Fibroblast of lung (primary cell): ENCODE data around the gene POFUT1.

Experiments used
- EZH2 ChIP-seq: IDR thresholded peaks from 2 replicates; pipeline ENCODE4 v1.5.1; 2012; ENCODE audit warnings: low read length, control low read depth, mild to moderate bottlenecking; ENCODE audit errors: missing control alignments
- TF ChIP-seq, protein P1 (sequence below), 2 donors: IDR thresholded peaks in 1 of 2; conservative IDR thresholded peaks in 1 of 2; 1 replicate in 1 of 2; 2 replicates in 1 of 2; pipeline ENCODE4 v1.5.1; 2011 to 2012; ENCODE audit warnings: low read length in 2 of 2, control low read depth in 1 of 2, inconsistent platforms in 1 of 2, low read depth in 1 of 2, mild to moderate bottlenecking in 1 of 2

DNA sequence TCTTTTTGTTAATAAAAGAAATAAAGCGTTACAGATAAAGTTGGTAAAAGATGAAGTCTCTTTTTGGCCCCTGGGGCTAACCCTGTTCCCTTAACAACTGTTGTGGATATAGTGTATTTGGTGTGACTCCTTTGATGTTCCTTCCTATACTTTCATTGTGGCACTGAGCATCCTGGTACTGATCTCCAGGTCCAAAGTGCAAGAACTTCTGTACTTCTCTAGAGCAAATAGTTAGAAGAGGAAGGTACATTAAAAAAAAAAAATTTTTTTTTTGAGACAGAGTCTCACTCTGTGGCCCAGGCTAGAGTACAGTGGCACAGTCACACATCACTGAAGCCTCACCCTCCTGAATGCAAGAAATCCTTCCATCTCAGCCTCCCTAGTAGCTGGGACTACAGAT is 6.2 kb downstream of the POFUT1 start:
- TF ChIP-seq EZH2 = no peak
- TF ChIP-seq, protein P1, sequence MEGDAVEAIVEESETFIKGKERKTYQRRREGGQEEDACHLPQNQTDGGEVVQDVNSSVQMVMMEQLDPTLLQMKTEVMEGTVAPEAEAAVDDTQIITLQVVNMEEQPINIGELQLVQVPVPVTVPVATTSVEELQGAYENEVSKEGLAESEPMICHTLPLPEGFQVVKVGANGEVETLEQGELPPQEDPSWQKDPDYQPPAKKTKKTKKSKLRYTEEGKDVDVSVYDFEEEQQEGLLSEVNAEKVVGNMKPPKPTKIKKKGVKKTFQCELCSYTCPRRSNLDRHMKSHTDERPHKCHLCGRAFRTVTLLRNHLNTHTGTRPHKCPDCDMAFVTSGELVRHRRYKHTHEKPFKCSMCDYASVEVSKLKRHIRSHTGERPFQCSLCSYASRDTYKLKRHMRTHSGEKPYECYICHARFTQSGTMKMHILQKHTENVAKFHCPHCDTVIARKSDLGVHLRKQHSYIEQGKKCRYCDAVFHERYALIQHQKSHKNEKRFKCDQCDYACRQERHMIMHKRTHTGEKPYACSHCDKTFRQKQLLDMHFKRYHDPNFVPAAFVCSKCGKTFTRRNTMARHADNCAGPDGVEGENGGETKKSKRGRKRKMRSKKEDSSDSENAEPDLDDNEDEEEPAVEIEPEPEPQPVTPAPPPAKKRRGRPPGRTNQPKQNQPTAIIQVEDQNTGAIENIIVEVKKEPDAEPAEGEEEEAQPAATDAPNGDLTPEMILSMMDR (conservative IDR thresholded peaks at IDR 0.05 in 1 of 2, IDR thresholded peaks at IDR 0.05 in 1 of 2; ENCODE audit: low read depth in 1 of 2, low read length in 2 of 2) = no peak
